Ishikawa (cell line): ENCODE data around the gene ACAN.

Experiments used
- CEBPB ChIP-seq: IDR thresholded peaks from 2 replicates; pipeline ENCODE4 v1.6.1; 2012
- CREB1 ChIP-seq: IDR thresholded peaks from 2 replicates; pipeline ENCODE4 v1.6.1; 2012; ENCODE audit warnings: low read depth
- EGR1 ChIP-seq: IDR thresholded peaks from 2 replicates; pipeline ENCODE4 v1.6.1; 2012
- EP300 ChIP-seq: IDR thresholded peaks from 2 replicates; pipeline ENCODE4 v1.6.1; 2012; ENCODE audit warnings: borderline replicate concordance
- FOXM1 ChIP-seq: IDR thresholded peaks from 2 replicates; pipeline ENCODE4 v1.6.1; 2012; ENCODE audit warnings: low read depth, borderline replicate concordance
- MAX ChIP-seq: IDR thresholded peaks from 2 replicates; pipeline ENCODE4 v1.6.1; 2012
- NFIC ChIP-seq: IDR thresholded peaks from 2 replicates; pipeline ENCODE4 v1.6.1; 2012
- RAD21 ChIP-seq: IDR thresholded peaks from 2 replicates; pipeline ENCODE4 v1.6.1; 2012; ENCODE audit warnings: low read depth
- TAF1 ChIP-seq: IDR thresholded peaks from 2 replicates; pipeline ENCODE4 v1.6.1; 2012; ENCODE audit warnings: low read depth, mild to moderate bottlenecking
- TCF12 ChIP-seq: IDR thresholded peaks from 2 replicates; pipeline ENCODE4 v1.6.1; 2012; ENCODE audit warnings: low read depth
- TEAD4 ChIP-seq: IDR thresholded peaks from 2 replicates; pipeline ENCODE4 v1.6.1; 2012
- USF1 ChIP-seq: IDR thresholded peaks from 2 replicates; pipeline ENCODE4 v1.6.1; 2012
- YY1 ChIP-seq: IDR thresholded peaks from 2 replicates; pipeline ENCODE4 v1.6.1; 2012; ENCODE audit warnings: low read depth
- ZBTB7A ChIP-seq: IDR thresholded peaks from 2 replicates; pipeline ENCODE4 v1.6.1; 2012; ENCODE audit warnings: low read depth
- TF ChIP-seq, protein P1 (sequence below): IDR thresholded peaks from 2 replicates; pipeline ENCODE4 v1.6.1; 2012; ENCODE audit warnings: low read depth, mild to moderate bottlenecking

The ACAN gene

GRCh38 chr15:88913017-88913849, 110.0 kb downstream of the ACAN start, which contains the start of gene MFGE8:
TSS of gene MFGE8 (minus strand) at chr15:88913379. CDS start at chr15:88913319, 60 bp downstream.
- TF ChIP-seq CEBPB (no peak), ZBTB7A (peak; percentile 99), TAF1 (peak; percentile 67; the same call in 1 of the 2 replicates), MAX (peak; percentile 65), YY1 (no peak), RAD21 (peak; percentile 1; the same call in 1 of the 2 replicates), CREB1 (no peak), NFIC (peak; percentile 85), TEAD4 (peak; percentile 65), TCF12 (peak; percentile 88; the same call in 1 of the 2 replicates), EGR1 (peak; percentile 76), FOXM1 (peak; percentile 67; the same call in 1 of the 2 replicates), EP300 (peak; percentile 88), USF1 (peak; percentile 44; the same call in 1 of the 2 replicates)
- TF ChIP-seq, protein P1, sequence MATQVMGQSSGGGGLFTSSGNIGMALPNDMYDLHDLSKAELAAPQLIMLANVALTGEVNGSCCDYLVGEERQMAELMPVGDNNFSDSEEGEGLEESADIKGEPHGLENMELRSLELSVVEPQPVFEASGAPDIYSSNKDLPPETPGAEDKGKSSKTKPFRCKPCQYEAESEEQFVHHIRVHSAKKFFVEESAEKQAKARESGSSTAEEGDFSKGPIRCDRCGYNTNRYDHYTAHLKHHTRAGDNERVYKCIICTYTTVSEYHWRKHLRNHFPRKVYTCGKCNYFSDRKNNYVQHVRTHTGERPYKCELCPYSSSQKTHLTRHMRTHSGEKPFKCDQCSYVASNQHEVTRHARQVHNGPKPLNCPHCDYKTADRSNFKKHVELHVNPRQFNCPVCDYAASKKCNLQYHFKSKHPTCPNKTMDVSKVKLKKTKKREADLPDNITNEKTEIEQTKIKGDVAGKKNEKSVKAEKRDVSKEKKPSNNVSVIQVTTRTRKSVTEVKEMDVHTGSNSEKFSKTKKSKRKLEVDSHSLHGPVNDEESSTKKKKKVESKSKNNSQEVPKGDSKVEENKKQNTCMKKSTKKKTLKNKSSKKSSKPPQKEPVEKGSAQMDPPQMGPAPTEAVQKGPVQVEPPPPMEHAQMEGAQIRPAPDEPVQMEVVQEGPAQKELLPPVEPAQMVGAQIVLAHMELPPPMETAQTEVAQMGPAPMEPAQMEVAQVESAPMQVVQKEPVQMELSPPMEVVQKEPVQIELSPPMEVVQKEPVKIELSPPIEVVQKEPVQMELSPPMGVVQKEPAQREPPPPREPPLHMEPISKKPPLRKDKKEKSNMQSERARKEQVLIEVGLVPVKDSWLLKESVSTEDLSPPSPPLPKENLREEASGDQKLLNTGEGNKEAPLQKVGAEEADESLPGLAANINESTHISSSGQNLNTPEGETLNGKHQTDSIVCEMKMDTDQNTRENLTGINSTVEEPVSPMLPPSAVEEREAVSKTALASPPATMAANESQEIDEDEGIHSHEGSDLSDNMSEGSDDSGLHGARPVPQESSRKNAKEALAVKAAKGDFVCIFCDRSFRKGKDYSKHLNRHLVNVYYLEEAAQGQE = no peak

GRCh38 chr15:88913850-88914169, 110.6 kb downstream of the ACAN start:
- TF ChIP-seq EGR1 = no peak
- no peak for TF ChIP-seq CREB1

DNA sequence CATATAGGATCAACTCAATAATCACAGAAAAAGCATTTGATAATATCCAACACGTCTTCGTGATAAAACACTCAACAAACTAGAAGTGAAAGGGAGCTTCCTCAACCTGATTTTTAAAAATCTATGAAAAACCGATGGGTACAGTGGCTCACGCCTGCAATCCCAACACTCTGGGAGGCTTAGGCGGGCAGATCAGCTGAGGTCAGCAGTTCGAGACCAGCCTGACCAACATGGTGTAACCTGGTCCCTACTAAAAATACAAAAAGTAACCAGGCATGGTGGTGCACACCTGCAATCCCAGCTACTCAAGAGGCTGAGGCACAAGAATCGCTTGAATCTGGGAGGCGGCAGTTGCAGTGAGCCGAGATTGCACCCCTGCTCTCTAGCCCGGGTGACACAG, 112.1 kb downstream of the ACAN start:
- TF ChIP-seq MAX = no peak
- TF ChIP-seq ZBTB7A = no peak
- TF ChIP-seq EGR1 = no peak
- TF ChIP-seq TAF1 = no peak
- no peak for TF ChIP-seq USF1
- TF ChIP-seq TEAD4 = no peak
- TF ChIP-seq CEBPB = no peak
- TF ChIP-seq YY1 = no peak
- TF ChIP-seq NFIC = no peak
- TF ChIP-seq, protein P1 = no peak
- TF ChIP-seq RAD21 = no peak
- TF ChIP-seq CREB1 = no peak
- TF ChIP-seq TCF12 = no peak
- TF ChIP-seq EP300 = no peak
- no peak for TF ChIP-seq FOXM1

DNA sequence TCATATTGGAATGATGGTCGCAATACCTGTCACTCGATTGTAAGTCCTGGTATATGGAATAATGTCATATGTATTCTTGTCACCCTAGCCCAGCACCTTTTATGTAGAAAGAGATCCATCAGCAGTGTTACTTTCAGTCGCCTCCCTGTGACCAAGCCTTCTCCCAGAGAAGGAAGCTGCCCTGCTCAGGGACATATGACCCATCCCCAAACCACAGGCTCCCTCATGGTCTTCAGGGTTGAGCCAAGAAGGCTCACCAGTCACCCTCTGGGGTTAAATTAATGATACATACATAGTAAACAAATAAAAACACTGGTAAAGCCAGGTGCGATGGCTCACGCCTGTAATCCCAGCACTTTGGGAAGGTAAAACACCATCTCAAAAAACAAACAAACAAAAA, 114.5 kb downstream of the ACAN start:
- no peak for TF ChIP-seq MAX

DNA sequence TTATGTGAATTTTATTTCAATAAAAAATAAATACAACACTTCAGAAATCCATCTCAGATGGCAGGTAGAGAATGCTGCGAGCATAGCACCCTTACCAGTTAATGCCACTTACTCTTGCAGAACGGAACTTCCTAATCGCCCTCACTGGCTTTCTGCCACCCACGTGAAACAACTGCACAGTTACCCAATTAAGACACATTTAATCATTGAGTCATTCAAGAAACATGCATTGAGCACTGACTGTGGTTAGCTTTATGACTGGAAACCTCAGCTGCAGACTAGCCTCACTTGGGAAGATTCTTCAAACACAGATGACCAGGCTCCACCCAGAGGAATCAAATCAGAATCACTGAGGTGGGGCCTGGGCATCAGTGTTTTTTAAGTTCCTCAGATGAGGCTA, 115.5 kb downstream of the ACAN start:
- TF ChIP-seq MAX (peak; percentile 88), CEBPB (peak; percentile 90), EGR1 (peak; percentile 72; the same call in 1 of the 2 replicates), NFIC (peak; percentile 98), TCF12 (peak; percentile 98), FOXM1 (peak; percentile 95), RAD21 (peak; percentile 31), USF1 (peak; percentile 80), CREB1 (no peak), TAF1 (no peak), TEAD4 (peak; percentile 97), EP300 (peak; percentile 98), ZBTB7A (no peak), YY1 (no peak)
- TF ChIP-seq, protein P1 = no peak
